Endothelial cell of umbilical vein (primary cell): Measurements from ENCODE around the gene COA4.

Experiments
- EZH2 ChIP-seq: IDR thresholded peaks from 2 replicates; pipeline ENCODE4 v1.6.1; 2012; ENCODE audit warnings: borderline replicate concordance, low read depth, mild to moderate bottlenecking, moderate library complexity, low read length, inconsistent platforms; ENCODE audit not compliant: severe bottlenecking
- GATA2 ChIP-seq: IDR thresholded peaks from 2 replicates; pipeline ENCODE4 v1.7.0; 2011; ENCODE audit warnings: low read depth, mild to moderate bottlenecking, moderate library complexity, mixed read lengths, low read length; ENCODE audit not compliant: insufficient read length, insufficient read depth
- JUN ChIP-seq: IDR thresholded peaks from 2 replicates; pipeline ENCODE4 v1.6.1; 2011; ENCODE audit warnings: borderline replicate concordance, low read depth; ENCODE audit not compliant: insufficient read length, insufficient read depth
- POLR2A ChIP-seq: IDR thresholded peaks from 2 replicates; pipeline ENCODE4 v1.6.1; 2012; ENCODE audit warnings: low read depth, mild to moderate bottlenecking, control low read depth, low read length
- POLR2AphosphoS5 ChIP-seq: IDR thresholded peaks from 2 replicates; pipeline ENCODE4 v1.6.1; 2012; ENCODE audit warnings: low read depth, mild to moderate bottlenecking, control low read depth, low read length, moderate library complexity; ENCODE audit not compliant: insufficient read depth
- TF ChIP-seq, protein P1 (sequence below), 2 donors: IDR thresholded peaks; 1 replicate in 1 of 2; 2 replicates in 1 of 2; pipeline ENCODE4 v1.5.1; 2011; ENCODE audit warnings: low read length in 2 of 2, mild to moderate bottlenecking in 2 of 2, moderate library complexity in 2 of 2, control low read depth in 1 of 2, inconsistent platforms in 1 of 2, low read depth in 1 of 2; ENCODE audit not compliant: insufficient read depth in 1 of 2; ENCODE audit errors: extremely low read depth in 1 of 2
- TF ChIP-seq, protein P2 (sequence below): IDR thresholded peaks from 2 replicates; pipeline ENCODE4 v1.6.1; 2011; ENCODE audit not compliant: insufficient read depth, insufficient read length

DNA sequence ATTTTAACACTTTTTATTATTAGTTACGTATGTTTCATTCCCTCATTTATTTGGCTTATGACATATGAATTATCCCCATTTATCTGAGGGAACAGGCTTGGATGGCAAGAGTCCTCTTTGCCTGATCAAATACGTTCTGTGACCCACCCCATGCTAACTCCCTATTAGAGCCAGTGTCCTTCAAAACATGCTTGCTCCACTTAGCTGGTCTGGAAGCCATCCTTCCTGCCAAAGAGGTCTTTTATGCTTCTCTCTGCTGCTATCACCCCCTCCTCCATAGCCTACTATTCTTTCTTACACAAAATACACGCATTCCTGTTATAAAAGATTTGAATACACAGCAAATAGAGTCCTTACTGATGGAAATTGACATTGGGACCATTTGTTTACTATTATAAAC lies 6.4 kb downstream of the COA4 start:
- TF ChIP-seq, protein P1, sequence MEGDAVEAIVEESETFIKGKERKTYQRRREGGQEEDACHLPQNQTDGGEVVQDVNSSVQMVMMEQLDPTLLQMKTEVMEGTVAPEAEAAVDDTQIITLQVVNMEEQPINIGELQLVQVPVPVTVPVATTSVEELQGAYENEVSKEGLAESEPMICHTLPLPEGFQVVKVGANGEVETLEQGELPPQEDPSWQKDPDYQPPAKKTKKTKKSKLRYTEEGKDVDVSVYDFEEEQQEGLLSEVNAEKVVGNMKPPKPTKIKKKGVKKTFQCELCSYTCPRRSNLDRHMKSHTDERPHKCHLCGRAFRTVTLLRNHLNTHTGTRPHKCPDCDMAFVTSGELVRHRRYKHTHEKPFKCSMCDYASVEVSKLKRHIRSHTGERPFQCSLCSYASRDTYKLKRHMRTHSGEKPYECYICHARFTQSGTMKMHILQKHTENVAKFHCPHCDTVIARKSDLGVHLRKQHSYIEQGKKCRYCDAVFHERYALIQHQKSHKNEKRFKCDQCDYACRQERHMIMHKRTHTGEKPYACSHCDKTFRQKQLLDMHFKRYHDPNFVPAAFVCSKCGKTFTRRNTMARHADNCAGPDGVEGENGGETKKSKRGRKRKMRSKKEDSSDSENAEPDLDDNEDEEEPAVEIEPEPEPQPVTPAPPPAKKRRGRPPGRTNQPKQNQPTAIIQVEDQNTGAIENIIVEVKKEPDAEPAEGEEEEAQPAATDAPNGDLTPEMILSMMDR (IDR thresholded peaks at IDR 0.05; ENCODE audit: extremely low read depth in 1 of 2, insufficient read depth in 1 of 2, low read depth in 1 of 2, low read length in 2 of 2), result no peak
- TF ChIP-seq POLR2A, result no peak
- TF ChIP-seq GATA2, result no peak
- TF ChIP-seq POLR2AphosphoS5, result peak; percentile 5
- TF ChIP-seq, protein P2, sequence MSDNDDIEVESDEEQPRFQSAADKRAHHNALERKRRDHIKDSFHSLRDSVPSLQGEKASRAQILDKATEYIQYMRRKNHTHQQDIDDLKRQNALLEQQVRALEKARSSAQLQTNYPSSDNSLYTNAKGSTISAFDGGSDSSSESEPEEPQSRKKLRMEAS, result no peak
- no peak for TF ChIP-seq EZH2
- TF ChIP-seq JUN, result no peak
